Stimulated activated effector memory CD8-positive, alpha-beta T cell treated with anti-CD3 and anti-CD28 coated beads, Interleukin-12 subunit alpha, Interleukin-12 subunit beta, amount 100 ng/mL, for 72 hours (primary cell): ENCODE results near the gene TIGAR.
A peak's percentile ranks its signal among the peaks of the same experiment; 100 is the strongest.

Experiments used
- ATAC-seq: fragments of 150-1000 bp; cut with Tn5 transposase; 2 replicates; pipeline ENCODE4 v1.10.0; 2021
- DNase-seq, 2 donors: peaks; one replicate each; pipeline ENCODE4 v3.0.0; 2021 to 2022; ENCODE audit warnings: low spot score in 2 of 2
- H3K27ac Mint-ChIP-seq: one replicate; pipeline ENCODE4 v1.8.0; 2022; ENCODE audit warnings: mild to moderate bottlenecking, mixed read lengths
- H3K36me3 Mint-ChIP-seq: one replicate; pipeline ENCODE4 v1.8.0; 2022; ENCODE audit warnings: mild to moderate bottlenecking, mixed read lengths
- H3K4me1 Mint-ChIP-seq: one replicate; pipeline ENCODE4 v1.8.0; 2022; ENCODE audit warnings: mixed read lengths
- H3K4me3 Mint-ChIP-seq: one replicate; pipeline ENCODE4 v1.8.0; 2022; ENCODE audit warnings: mild to moderate bottlenecking, mixed read lengths
- H3K9me3 Mint-ChIP-seq: one replicate; pipeline ENCODE4 v1.8.0; 2022; ENCODE audit warnings: mixed read lengths

TIGAR gene, protein sequence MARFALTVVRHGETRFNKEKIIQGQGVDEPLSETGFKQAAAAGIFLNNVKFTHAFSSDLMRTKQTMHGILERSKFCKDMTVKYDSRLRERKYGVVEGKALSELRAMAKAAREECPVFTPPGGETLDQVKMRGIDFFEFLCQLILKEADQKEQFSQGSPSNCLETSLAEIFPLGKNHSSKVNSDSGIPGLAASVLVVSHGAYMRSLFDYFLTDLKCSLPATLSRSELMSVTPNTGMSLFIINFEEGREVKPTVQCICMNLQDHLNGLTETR

GRCh38 chr12:4320853-4321701, at the start of gene TIGAR:
TIGAR (plus strand) TSS chr12:4321213; CDS start chr12:4321272, 59 bp downstream.
- Mint-ChIP-seq H3K36me3 (peaks cover 8% of the 10 kb centered on the region), H3K4me1 (peaks cover 37% of the 10 kb centered on the region), H3K4me3 (peak within 1 kb of the TSS; percentile 96), H3K27ac (peak within 1 kb of the TSS; percentile 96), H3K9me3 (no peaks in the 10 kb centered on the region)
- DNase-seq (peak; percentile 89 to 95), ATAC-seq (peak; percentile 98)

GRCh38 chr12:4271717-4272423, 49.1 kb upstream of the TIGAR start:
- peak; percentile 69 for ATAC-seq
- Mint-ChIP-seq H3K27ac (peak overlapping the region; percentile 98), H3K9me3 (no peaks in the 10 kb centered on the region), H3K4me1 (peaks cover 36% of the 10 kb centered on the region), H3K4me3 (peak overlapping the region; percentile 96), H3K36me3 (peaks cover 88% of the 10 kb centered on the region)
- DNase-seq = peak; percentile 73 to 89

DNA sequence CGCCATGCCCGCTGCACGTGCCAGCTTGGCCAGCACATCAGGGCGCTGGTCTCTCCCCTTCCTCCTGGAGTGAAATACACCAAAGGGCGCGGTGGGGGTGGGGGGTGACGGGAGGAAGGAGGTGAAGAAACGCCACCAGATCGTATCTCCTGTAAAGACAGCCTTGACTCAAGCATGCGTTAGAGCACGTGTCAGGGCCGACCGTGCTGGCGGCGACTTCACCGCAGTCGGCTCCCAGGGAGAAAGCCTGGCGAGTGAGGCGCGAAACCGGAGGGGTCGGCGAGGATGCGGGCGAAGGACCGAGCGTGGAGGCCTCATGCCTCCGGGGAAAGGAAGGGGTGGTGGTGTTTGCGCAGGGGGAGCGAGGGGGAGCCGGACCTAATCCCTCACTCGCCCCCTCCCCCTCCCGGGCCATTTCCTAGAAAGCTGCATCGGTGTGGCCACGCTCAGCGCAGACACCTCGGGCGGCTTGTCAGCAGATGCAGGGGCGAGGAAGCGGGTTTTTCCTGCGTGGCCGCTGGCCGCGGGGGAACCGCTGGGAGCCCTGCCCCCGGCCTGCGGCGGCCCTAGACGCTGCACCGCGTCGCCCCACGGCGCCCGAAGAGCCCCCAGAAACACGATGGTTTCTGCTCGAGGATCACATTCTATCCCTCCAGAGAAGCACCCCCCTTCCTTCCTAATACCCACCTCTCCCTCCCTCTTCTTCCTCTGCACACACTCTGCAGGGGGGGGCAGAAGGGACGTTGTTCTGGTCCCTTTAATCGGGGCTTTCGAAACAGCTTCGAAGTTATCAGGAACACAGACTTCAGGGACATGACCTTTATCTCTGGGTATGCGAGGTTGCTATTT, 48.4 kb upstream of the TIGAR start:
- Mint-ChIP-seq H3K4me3 (peak overlapping the region; percentile 96), H3K27ac (peak overlapping the region; percentile 98), H3K9me3 (no peaks in the 10 kb centered on the region), H3K36me3 (peaks cover 96% of the 10 kb centered on the region), H3K4me1 (peaks cover 42% of the 10 kb centered on the region)
- ATAC-seq = peak; percentile 43
- peak; percentile 65 to 94 for DNase-seq

- Mint-ChIP-seq H3K4me3 (peak overlapping the region; percentile 96), H3K27ac (peak overlapping the region; percentile 98), H3K9me3 (no peaks in the 10 kb centered on the region), H3K36me3 (peaks cover 96% of the 10 kb centered on the region), H3K4me1 (peaks cover 46% of the 10 kb centered on the region)
- DNase-seq (no peak), ATAC-seq (peak; percentile 0)
Measured at GRCh38 chr12:4273273-4273651, 47.8 kb upstream of the TIGAR start.

DNA sequence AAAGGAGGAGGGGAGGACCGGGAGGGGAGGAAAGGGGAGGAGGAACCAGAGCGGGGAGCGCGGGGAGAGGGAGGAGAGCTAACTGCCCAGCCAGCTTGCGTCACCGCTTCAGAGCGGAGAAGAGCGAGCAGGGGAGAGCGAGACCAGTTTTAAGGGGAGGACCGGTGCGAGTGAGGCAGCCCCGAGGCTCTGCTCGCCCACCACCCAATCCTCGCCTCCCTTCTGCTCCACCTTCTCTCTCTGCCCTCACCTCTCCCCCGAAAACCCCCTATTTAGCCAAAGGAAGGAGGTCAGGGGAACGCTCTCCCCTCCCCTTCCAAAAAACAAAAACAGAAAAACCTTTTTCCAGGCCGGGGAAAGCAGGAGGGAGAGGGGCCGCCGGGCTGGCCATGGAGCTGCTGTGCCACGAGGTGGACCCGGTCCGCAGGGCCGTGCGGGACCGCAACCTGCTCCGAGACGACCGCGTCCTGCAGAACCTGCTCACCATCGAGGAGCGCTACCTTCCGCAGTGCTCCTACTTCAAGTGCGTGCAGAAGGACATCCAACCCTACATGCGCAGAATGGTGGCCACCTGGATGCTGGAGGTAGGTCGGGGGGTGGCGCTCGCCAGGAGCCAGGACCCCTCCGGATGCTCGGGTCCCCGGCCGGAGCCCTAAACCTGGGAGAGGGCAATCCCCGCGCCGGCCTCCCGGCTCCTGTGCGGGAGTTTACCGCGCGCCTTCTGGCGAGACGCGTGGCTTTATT, 47.2 kb upstream of the TIGAR start, which contains the start of gene CCND2:
Gene CCND2, plus strand, starts transcription at position 111 of the 744 bp plus-strand sequence. Its CDS starts 279 bp downstream, at position 390.
- ATAC-seq (peak; percentile 43), DNase-seq (peak; percentile 44 to 87)
- Mint-ChIP-seq H3K4me1 (peaks cover 46% of the 10 kb centered on the region), H3K36me3 (peaks cover 96% of the 10 kb centered on the region), H3K4me3 (peak within 1 kb of the TSS; percentile 96), H3K9me3 (no peaks in the 10 kb centered on the region), H3K27ac (peak within 1 kb of the TSS; percentile 98)

GRCh38 chr12:4274396-4275015, 46.5 kb upstream of the TIGAR start:
- Mint-ChIP-seq H3K27ac (peak overlapping the region; percentile 98), H3K4me1 (peaks cover 49% of the 10 kb centered on the region), H3K9me3 (no peaks in the 10 kb centered on the region), H3K4me3 (peak overlapping the region; percentile 96), H3K36me3 (peaks cover 96% of the 10 kb centered on the region)
- no peak for DNase-seq
- ATAC-seq = no peak

GRCh38 chr12:4275016-4275869, 45.8 kb upstream of the TIGAR start:
- no peaks in the 10 kb centered on the region for H3K9me3 Mint-ChIP-seq
- ATAC-seq = no peak
- peaks cover 52% of the 10 kb centered on the region for H3K4me1 Mint-ChIP-seq
- peaks cover 96% of the 10 kb centered on the region for H3K36me3 Mint-ChIP-seq
- peak overlapping the region; percentile 98 for H3K27ac Mint-ChIP-seq
- H3K4me3 Mint-ChIP-seq = peak overlapping the region; percentile 96
- DNase-seq = no peak

DNA sequence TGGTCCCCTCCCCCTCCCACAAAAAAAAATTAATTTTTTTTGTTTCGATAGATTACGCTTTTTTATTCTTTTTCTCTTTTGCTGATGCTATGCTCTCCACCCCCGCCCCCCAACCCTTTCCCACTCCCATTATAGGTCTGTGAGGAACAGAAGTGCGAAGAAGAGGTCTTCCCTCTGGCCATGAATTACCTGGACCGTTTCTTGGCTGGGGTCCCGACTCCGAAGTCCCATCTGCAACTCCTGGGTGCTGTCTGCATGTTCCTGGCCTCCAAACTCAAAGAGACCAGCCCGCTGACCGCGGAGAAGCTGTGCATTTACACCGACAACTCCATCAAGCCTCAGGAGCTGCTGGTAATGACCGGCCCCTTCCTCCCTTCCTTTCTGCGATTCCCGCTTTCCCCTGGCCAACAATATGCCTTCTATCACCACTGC, 45.1 kb upstream of the TIGAR start:
- Mint-ChIP-seq H3K36me3 (peaks cover 99% of the 10 kb centered on the region), H3K27ac (peak overlapping the region; percentile 98), H3K4me3 (peak overlapping the region; percentile 96), H3K4me1 (peaks cover 59% of the 10 kb centered on the region), H3K9me3 (no peaks in the 10 kb centered on the region)
- DNase-seq (no peak), ATAC-seq (no peak)

- H3K4me1 Mint-ChIP-seq = peaks cover 66% of the 10 kb centered on the region
- no peaks in the 10 kb centered on the region for H3K9me3 Mint-ChIP-seq
- H3K36me3 Mint-ChIP-seq = peaks cover 100% of the 10 kb centered on the region
- ATAC-seq = peak; percentile 53
- H3K27ac Mint-ChIP-seq = peak overlapping the region; percentile 98
- peak overlapping the region; percentile 96 for H3K4me3 Mint-ChIP-seq
- DNase-seq = peak; percentile 73 to 90
Measured at GRCh38 chr12:4276524-4277204, 44.3 kb upstream of the TIGAR start.

DNA sequence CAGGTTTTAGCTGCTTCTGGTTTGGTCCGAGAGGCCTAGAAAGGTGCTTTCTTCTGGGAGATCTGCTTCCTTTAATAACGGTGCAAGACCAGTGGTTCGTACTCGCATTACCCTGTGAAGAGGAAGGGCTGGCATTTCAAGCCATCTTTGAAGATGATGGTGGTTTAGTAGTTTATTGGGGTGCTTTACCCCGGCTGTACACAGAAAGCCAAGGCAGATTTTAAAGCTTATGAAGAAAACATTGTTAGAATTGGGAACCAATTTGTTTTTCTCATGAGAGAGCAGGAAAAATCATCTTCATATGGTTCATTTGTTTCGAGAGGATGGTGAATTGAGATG, 43.8 kb upstream of the TIGAR start:
- ATAC-seq = no peak
- Mint-ChIP-seq H3K4me3 (peak overlapping the region; percentile 96), H3K4me1 (peaks cover 71% of the 10 kb centered on the region)

GRCh38 chr12:4277857-4278256, 43.2 kb upstream of the TIGAR start:
- DNase-seq = no peak
- H3K4me1 Mint-ChIP-seq = peaks cover 71% of the 10 kb centered on the region

More for the DNA sequence above, 43.8 kb upstream of the TIGAR start:
- Mint-ChIP-seq H3K36me3 (peaks cover 100% of the 10 kb centered on the region), H3K27ac (peak overlapping the region; percentile 98), H3K9me3 (no peaks in the 10 kb centered on the region)
- DNase-seq = no peak

GRCh38 chr12:4278329-4279197, 42.5 kb upstream of the TIGAR start:
- peaks cover 72% of the 10 kb centered on the region for H3K4me1 Mint-ChIP-seq
- H3K36me3 Mint-ChIP-seq = peaks cover 100% of the 10 kb centered on the region
- peak overlapping the region; percentile 96 for H3K4me3 Mint-ChIP-seq
- no peaks in the 10 kb centered on the region for H3K9me3 Mint-ChIP-seq
- H3K27ac Mint-ChIP-seq = peak overlapping the region; percentile 94
- ATAC-seq (no peak), DNase-seq (no peak)

More at GRCh38 chr12:4277857-4278256, 43.2 kb upstream of the TIGAR start:
- Mint-ChIP-seq H3K27ac (peak overlapping the region; percentile 94), H3K4me3 (peak overlapping the region; percentile 96), H3K9me3 (no peaks in the 10 kb centered on the region), H3K36me3 (peaks cover 100% of the 10 kb centered on the region)
- no peak for ATAC-seq
